Non-pigmented ciliary epithelial cell (primary cell): Measurements from ENCODE around the gene ARSI.
A peak's percentile ranks its signal among the peaks of the same experiment; 100 is the strongest.

Source experiments
- DNase-seq: peaks from one replicate; pipeline ENCODE4 v3.0.0-alpha.2; 2010; ENCODE audit warnings: low read depth

The ARSI gene

DNA sequence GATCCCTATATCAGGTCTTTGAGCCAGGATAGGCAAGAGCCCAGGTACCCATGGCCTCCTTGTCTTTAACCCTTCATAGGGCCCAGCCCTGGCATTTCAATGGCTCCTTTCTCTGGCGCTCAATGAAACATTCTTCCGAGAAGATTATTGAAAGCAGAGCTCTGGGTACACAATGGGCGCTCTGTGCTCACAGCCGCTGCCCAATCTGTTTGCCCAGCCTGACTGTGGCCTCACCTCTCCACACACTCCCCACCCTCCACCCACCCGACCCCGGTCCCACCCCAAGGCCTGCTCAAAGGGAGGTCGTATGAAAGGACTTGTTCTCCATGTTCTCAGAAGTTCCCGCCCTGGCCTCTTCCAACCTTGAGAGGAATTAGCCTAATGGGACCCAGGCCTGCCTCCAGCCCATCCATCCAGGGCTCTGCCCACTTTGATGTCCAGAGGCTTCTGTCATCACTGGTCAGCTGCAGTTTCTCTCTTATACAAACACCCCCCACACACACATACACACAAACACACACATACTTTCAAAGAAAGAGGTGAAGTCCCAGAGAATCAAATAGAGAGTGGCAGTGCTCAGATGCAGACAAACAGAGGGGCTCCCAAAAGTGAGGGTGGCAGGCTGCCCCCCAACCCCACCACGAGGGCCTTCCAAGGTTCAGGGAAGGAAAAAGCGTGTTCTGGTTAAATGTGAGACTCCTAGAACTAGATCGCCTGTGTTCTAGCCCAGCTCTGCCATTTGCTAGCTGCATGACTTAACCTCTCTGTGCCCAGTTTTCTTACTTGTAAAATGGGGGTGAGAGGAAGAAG lies 5.1 kb upstream of the ARSI start:
- DNase-seq: no peak

DNA sequence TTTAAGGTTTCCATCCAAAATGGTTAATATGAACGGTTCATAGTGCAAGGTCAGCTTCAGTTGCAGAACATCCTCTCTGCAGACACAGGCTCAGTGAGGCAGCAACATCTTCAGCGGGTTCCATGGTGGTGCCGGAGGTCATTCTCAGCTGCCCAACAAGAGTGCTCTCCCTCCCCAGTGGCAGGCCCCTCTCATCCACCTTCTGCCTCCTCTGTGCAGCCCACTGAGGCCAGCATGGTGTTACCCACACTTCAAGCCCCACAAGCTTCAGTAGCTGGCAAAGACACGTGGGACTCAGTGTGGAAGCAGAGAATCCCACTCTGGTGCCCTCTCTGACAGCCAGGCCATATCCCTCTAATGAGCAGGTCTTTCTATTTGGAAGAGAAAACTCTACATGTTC lies 4.1 kb upstream of the ARSI start:
- DNase-seq: no peak

DNA sequence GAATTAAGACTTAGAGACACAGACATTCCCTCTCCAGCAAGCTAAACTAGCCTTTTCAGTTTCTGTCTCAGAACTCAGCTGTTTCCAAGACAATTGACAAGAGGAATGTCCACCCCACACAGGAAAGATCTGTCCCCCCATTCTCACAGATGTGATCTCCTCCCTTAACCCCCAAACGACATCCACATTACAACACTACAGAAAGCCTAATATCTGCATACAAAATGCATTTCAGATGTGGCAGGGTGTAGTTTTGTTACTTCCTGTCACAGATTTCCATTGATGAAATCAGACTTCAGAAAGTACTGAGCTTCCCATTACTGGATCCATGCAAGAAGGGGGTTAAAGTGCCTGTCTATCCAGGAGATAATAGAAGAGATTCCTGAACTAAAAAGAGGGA lies 2.9 kb upstream of the ARSI start:
- DNase-seq: no peak

DNA sequence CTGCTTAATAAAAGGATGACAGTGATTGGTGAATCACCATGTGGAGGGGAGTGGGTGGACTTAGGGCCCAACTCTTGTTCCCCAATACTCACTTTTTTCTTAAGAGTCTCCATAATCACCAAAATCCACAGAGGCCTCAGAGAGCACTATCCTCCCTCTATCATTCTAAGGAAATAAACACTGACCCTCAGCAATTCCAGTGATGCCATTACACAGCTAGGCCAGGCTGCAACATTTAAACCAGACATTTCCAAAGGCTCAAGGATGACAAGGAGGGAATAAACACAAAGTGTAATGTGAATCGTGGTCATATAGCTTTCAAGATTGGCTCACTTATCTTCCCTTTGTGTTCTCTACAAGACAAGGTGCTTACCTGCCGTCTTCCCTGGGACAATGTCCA lies 2.4 kb upstream of the ARSI start:
- DNase-seq: no peak

DNA sequence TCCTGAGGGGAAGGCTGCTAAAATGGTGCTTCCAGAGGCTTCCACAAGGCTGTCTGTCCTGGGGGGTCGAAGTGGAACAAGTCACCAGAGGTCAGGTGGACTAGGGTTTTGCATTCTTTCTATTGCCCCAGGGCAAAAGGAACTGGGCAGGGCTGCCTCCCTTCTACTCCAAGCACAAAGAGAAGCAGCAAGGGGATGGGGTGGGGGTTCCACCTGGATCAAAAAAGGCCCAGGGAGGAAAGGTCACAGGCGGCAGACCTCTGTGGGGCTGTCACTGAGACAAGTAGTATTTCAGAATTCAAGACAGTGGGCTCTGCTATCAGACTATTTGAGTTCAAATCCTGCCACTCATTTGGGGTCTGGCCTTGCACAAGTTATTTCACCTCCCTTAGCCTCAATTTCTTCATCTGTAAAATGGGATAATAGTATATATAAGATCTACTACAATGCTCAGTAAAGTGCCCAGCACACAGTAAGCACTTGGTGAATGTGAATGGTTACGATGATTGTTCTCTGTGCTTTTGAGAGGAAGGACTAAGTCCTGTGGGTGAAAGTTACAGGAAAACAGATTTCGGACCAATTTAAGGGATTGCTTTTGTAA lies 1.9 kb upstream of the ARSI start:
- no peak for DNase-seq

DNA sequence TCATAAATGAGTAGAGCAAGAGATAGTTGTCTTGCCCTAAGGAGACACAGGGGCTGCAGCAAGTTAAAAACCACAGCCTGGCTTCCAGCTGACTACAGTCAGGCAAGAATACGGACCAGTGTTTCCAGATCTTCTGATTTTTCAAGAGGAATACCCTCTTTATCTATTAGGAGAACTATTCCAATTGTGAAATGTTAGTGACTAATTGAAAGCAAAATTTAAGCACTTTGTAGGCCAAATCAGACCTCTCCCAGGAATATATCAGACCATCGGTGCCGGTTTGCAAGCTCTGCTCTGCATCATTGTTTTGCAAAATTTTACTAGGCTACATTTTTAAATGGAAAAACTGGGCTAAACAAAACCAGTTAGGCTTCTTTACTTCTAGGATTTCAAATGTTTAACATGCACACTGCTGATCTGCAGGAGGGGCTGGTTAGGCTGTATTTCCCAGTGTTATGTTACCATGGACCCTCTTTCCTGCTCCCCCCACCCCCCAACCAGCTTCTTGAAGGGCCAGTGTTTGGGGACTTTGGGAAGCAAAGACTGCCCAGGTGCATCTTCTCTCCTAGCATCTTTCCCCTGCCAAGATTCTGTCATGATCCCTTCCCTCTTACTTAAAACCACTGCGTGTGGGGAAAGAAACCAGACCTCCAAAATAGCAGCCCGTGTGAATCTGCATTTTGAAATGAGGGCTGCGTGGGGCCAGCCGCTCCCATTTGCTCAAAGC lies 1.1 kb upstream of the ARSI start:
- no peak for DNase-seq

DNA sequence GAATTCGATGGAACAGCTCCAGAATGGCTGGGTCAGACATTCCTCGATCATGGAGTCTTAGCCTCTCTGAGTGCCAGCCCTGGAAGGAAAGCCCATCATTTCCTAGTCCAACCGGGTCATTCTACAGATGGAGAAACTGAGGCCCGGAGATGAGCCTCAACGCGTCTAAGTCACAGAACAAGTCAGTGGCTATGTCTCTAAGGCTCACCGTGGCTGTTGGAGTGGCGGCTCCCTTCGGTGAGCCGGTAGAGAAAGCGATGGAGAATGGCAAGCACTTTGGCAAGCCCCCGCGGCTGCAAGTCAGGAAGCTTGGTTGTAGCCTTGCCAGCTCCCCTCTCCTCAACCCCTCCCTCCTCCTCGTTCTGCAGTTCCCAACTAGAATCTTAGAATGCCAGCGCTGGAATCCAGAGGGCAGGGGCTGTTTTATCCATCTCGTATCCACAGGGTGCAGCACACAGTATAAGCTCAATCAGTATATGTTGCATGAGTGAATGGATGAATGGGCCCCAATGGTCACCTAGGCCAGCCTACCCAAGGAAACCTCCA lies 438 bp upstream of the ARSI start:
- DNase-seq: no peak

DNA sequence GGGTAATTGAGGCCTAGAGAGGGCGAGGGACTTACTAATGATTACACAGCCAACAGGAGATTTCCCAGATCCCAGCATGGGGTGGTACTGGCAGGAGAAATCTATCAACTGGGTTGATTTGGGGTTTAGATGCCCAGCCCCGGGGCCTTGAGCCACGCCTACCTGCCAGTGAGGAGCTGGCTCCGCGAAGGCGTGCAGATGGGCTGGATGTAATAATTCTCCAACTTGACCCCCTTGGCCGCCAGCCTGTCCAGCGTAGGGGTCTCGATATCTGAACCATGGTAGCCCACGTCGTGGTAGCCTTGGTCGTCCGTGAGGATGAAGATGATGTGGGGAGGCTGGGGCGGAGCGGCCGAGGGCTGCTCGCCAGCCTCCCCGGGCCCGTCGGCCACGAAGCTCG lies 804 bp downstream of the ARSI start:
- DNase-seq: no peak

DNA sequence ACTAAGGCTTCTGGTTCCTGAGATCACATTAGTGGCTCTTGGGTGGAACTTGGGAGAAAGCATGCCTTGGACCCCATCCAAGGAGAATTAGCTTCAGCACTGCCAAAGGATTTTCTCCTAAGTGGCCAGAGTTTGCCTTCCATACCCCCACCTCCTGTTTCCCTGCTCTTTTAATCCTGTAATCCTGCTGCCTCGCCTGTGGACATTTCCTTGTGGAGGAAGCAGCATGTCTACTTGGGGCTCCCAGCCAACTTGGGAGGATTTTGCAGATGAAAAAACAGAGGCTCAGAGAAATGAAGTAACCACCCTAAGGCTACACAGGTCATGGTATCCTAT lies 1.6 kb downstream of the ARSI start:
- no peak for DNase-seq

DNA sequence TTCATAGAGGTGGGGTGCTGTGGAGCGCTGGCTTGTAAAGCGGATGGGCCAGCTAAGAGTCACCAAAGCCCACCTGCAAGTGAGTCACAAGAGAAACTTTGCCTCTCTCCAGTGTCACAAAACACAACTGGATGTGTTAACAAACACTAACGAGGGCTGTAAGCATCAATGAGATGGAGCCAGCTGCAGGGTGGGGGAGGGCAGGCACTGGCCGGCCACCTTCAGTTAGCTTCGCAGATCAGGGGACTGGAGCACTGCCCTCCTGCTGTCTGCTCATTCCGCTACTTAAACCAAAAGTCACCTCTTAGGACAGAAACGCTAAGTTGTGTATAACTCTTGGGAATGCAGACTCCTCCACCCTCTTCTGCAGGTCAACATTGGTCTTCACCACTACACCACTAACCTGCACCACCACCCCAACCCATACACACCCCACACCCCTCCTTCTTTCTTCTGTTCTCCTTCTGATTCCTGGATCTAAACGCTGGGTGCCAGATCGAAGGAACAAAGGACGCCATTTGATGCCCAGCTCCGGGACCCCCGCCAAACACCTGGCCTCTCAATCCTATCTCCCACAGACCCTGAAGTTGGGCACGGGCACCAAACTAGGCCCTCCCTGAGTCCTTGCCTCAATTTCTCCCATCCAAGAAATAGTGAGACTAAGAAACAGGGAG lies 2.1 kb downstream of the ARSI start:
- no peak for DNase-seq

DNA sequence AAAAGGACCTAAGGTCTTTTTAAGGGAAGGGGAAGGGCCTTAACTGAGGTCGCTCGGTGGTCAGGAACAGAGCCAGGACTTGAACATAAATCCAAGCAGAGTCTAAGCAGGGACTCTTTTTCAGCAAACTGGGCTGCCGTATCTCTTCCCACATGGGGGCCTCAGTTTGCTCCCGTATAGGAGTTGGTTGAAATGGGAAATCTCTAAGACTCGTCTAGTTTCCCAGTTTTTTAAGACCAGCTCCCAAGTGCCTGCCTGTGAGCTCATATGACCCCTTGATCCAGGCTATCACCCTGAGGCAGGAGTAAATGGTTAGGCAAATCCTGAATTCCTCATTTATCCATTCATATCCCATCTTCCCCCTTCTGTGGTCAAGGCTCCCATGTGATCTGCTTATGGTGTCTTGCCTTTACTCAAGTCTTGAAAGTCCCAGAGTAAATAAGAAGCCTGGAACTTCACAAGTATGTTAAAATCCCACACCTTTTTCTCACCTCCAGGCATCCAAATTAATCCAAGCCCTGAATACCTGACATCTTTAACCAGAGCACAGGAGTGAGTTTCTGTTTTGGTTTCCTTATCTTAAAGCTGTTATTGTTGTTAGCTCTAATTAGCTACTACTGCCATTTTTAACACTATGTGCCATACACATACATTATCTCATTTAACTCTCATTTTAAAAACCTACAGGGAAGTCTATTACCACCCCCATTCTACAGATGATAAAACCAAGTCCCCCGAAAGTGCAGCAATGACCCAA lies 3.0 kb downstream of the ARSI start:
- no peak for DNase-seq

DNA sequence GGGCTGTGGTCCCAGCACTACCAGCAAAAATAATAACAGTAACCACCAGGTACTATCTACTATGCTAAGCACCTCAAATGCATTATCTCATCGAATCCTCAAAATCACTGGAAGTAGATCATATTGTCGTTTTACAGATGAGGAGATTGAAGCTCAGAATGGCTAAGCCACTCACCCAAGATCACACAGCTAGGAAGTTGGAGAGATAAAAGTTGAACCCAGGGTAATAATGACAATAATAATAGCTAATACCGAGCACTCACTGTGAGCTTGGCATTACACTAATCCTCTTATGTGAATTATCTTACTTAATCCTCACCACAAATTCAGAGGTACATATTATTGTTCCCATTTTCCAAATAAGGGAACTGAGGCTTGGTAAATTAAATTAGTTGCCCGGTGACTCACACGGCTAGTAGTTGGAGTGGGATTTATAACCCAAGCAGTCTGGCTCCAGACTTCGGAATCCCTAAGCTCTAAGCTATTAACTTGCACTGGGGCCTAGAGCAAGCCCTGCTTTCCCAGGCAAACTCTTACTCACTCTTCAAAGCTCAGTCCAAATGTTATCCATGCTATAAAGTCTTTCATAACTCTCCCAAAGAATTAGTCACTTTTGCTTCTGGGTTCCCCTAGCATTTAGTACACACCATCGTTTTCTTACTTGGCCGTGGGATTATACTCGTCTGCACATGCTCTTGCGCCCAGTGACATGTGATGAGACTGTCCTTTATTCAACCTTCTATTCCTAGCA lies 3.8 kb downstream of the ARSI start:
- peak; percentile 73 for DNase-seq

DNA sequence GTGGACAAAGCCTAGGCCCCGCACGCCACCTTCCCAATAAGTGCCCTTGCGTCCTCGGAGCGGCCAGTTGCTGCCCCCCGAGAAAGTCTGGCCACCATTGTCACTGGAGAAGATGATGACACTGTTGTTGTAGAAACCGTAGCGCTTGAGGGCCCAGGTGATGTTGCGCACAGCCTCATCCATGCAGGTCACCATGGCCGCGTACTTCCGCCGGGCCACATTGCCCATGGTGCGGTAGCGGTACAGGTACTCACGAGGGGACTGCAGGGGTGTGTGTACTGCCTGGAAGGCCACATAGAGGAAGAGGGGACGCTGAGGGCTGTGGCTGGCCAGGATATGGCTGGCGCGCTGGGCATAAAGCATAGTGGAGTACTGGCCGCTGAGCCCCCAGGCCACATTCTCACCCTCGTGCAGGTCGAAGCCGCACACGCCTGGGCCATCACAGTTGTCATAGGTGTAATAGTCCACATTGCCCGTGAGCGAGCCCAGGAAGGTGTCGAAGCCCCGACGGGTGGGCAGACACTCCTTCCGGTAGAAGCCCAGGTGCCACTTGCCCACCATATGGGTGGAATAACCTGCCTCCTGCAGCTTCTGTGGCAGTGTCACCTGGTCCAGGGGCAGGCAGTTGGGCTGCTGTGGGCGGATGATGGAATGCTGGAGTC lies 4.6 kb downstream of the ARSI start:
- no peak for DNase-seq

DNA sequence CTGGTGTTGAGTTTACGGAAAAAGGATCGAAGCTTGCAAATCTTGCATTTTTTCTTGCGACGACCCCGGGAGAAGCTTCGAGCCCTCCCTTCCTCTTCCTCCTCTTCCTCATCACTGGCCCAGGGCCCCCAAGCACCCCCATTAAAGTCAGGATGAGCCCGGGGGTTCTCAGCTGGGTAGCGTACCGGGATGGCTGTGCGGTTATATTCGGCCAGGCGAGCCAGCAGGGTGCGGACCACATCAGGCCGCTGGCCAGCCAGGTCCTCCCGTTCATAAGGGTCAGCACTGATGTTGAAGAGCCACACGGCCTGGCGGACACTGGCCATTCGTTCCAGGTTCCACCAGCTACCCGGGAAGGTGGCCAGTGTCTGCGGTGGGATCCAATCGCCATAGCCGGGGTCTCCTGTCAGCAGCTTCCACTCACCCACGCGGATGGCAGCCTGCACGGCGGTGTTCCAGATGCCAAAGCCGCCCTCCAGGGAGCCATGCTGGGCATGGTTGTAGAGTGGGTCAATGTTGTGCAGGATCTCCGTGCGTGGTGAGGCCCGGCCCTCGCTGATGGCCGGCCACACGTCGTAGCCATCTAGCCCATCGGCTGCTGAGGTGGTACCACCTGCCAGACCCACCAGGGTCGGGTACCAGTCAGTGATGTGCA lies 5.3 kb downstream of the ARSI start:
- no peak for DNase-seq

DNA sequence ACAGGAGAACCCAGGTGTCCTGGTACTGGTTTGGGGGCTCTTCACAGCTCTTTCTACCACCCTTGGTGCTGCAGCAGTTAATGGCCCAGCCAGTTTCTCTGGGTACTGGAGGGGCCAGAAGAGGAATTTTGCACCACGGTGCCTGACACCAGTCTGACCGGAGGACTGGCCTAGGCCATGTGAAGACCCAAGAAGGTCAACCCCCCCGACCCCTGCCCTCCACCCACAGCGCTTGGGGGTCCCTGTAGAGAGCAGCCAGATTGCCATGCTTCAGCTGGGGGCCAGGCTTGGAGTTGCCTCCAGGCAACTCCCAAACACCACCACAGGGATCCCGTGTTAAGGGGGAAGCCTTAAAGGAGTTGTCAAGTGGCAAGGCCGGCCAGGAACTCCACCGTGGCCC lies 6.2 kb downstream of the ARSI start:
- no peak for DNase-seq

DNA sequence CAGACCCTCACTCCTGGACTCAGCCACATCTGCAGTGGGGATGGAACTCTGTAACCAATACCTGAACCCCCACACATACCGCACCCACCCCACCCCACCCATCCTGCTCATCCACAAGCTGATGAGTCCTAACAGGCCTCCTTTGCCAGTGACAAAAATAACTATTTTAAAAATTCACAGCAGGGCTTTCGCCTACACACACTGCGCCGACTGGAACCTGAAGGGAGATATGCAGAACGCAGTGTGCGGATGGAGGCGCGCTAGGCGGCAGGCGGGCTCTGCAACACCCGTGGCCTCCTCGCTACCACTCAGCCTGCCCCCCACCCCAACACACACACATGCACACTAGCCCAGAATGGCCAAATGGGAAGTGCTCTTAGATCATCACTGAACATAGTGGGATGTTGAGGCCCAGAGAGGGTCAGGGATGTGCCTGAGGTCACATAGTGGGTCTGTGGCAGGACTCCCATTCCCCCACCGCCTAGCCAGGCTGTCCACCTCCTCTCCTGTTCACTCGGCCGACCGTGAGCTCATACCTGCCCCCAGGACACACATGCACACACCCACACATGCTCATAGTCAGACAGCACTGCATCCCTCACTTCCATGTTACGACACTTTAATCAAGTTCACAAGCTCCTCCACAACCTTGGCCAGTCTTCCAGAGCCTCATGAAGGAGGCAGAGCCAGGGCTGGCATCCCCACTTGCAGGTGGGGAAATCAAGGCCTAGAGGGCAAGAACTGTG lies 6.8 kb downstream of the ARSI start:
- no peak for DNase-seq

DNA sequence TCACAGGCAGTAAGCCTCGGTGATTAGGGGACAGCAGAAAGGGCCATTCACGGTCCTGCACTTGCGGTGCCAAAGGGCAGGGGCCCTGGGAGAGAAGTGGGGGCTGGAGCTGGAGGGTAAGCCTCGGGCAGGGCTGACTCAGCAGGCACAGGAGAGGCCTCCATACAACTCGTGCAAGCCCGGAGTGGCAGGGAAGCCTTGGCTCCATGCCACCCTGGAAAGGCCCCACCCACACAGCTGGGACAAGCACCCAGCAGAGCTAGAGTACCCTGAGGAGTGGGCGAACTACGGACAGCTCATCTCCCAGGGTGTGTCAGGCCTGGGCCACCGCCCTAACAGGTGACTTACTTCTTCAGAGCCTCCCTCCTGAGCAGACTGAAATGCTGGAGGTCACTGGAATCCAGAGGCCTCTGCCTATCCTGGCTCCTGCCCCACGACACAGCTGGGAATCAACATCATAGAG lies 7.5 kb downstream of the ARSI start:
- DNase-seq: no peak

DNA sequence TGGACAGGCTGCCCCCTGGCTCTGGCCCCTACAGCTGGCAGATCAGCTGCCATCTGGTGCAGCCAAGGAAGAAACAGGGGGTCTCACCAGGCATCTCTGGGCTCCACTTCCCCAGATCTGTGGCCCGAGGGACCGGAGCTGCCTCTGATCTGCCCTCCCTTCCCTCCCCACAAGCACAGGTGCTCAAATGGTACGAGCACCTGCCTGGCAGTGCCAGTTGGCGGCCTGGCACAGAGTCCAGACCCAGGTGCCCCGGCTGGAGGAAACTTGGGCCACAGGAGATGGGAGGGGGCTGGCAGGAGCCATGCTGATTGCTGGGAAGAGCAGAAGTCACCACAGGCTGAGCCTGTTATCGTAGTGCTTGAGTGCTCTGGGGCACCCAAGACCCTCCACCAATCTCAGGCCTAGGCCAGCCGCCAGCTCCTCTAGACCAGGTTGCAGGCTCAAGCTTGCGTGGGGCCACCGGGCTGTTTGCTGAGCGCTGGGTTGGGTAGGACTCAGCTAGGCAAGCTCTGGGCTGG lies 8.1 kb downstream of the ARSI start:
- no peak for DNase-seq
